D721Med (cell line): Measurements from ENCODE around the gene OBSL1.

Experiments
- DNase-seq: peaks from one replicate; pipeline ENCODE4 v3.0.0; 2011; ENCODE audit warnings: low spot score; ENCODE audit not compliant: insufficient read length
- FAIRE-seq: peaks from 2 replicates; lab custom pipeline; 2011; peaks lifted over from hg19 to GRCh38; lab: Jason Lieb, UNC
- CTCF ChIP-seq: IDR thresholded peaks from 2 replicates; pipeline ENCODE4 v1.5.1; 2012; ENCODE audit warnings: mild to moderate bottlenecking, control low read depth; ENCODE audit not compliant: insufficient read depth; ENCODE audit errors: missing control alignments

Gene OBSL1

GRCh38 chr2:219506802-219507526, 64.4 kb downstream of the OBSL1 start:
- DNase-seq: no peak
- no peak for FAIRE-seq
- TF ChIP-seq CTCF: no peak

GRCh38 chr2:219506153-219506801, 65.1 kb downstream of the OBSL1 start:
- FAIRE-seq (no peak), DNase-seq (no peak)
- TF ChIP-seq CTCF: no peak

- no peak for TF ChIP-seq CTCF
- DNase-seq (no peak), FAIRE-seq (no peak)
Measured at GRCh38 chr2:219505585-219505984, 65.8 kb downstream of the OBSL1 start.

- no peak for TF ChIP-seq CTCF
- FAIRE-seq (no peak), DNase-seq (no peak)
Measured at GRCh38 chr2:219502618-219503017, 68.7 kb downstream of the OBSL1 start.

- DNase-seq (no peak), FAIRE-seq (no peak)
- TF ChIP-seq CTCF: no peak
Measured at GRCh38 chr2:219501849-219502248, 69.5 kb downstream of the OBSL1 start.
